Lung (tissue), 12 donors: ENCODE data around the gene PDE4B. TPM values are rescaled to one million over a fixed set of nuclear protein-coding genes. Genes with fewer than 3 reads are reported as not detected.

ENCODE experiments used
- ATAC-seq: fragments of 200-7000 bp; cut with Tn5 transposase; one replicate; pipeline ENCODE4 v1.9.1; 2020; ENCODE audit warnings: moderate number of reproducible peaks; ENCODE audit not compliant: insufficient read depth, low FRiP score
- DNase-seq, 3 donors: peaks; one replicate each; pipeline ENCODE4 v3.0.0-alpha.2; 2013 to 2017
- H3K27ac ChIP-seq, 2 donors: one replicate each; pipeline ENCODE4 v1.5.1; 2013; ENCODE audit warnings: mild to moderate bottlenecking in 2 of 2, moderate library complexity in 2 of 2, control low read depth in 1 of 2, inconsistent platforms in 1 of 2, low read depth in 1 of 2, low read length in 1 of 2
- H3K27me3 ChIP-seq, 3 donors: one replicate each; pipeline ENCODE4 v1.5.1; 2013; ENCODE audit warnings: low read length in 2 of 3; ENCODE audit not compliant: control insufficient read depth in 3 of 3, insufficient read depth in 3 of 3
- H3K36me3 ChIP-seq, 4 donors: one replicate each; pipeline ENCODE4 v1.5.1; 2013; ENCODE audit warnings: low read length in 4 of 4, mild to moderate bottlenecking in 1 of 4, moderate library complexity in 1 of 4; ENCODE audit not compliant: control insufficient read depth in 4 of 4, insufficient read depth in 4 of 4
- H3K4me1 ChIP-seq, 5 donors: one replicate each; pipeline ENCODE4 v1.5.1; 2013; ENCODE audit warnings: low read length in 5 of 5, mild to moderate bottlenecking in 2 of 5, moderate library complexity in 1 of 5; ENCODE audit not compliant: control insufficient read depth in 5 of 5, insufficient read depth in 5 of 5
- H3K4me3 ChIP-seq: one replicate; pipeline ENCODE4 v1.5.1; 2013; ENCODE audit warnings: mild to moderate bottlenecking, control low read depth, moderate library complexity
- H3K9ac ChIP-seq, 2 donors: one replicate each; pipeline ENCODE4 v1.5.1; 2013; ENCODE audit warnings: low read length in 2 of 2, control low read depth in 1 of 2; ENCODE audit not compliant: insufficient read depth in 1 of 2
- H3K9me3 ChIP-seq, 4 donors: one replicate each; pipeline ENCODE4 v1.5.1; 2013; ENCODE audit warnings: low read length in 3 of 4, mild to moderate bottlenecking in 1 of 4, moderate library complexity in 1 of 4; ENCODE audit not compliant: control insufficient read depth in 4 of 4, insufficient read depth in 3 of 4
- CTCF ChIP-seq: IDR thresholded peaks from 2 replicates; pipeline ENCODE4 v1.5.1; 2012; ENCODE audit warnings: mild to moderate bottlenecking; ENCODE audit errors: control extremely low read depth, extremely low read depth
- WGBS, 2 donors: extraction: QIAGEN DNeasy Blood & Tissue Kit; methylation state at CpG; one replicate each; pipeline ENCODE4 v1.1.7; 2013; 5-methylcytosine and 5-hydroxymethylcytosine counted together
- polyA plus RNA-seq, 2 donors: library from polyadenylated mRNA; stranded (reverse); fragments of 200-250 nt; gene quantifications; one replicate each; pipeline ENCODE4 v1.2.1, GENCODE V29; 2013
- total RNA-seq, 2 donors: library from RNA; depleted of rRNA in 1 of 2; stranded (reverse); fragments of >200 nt in 1 of 2; gene quantifications; one replicate each; pipeline ENCODE4 v1.2.1, GENCODE V29; 2014 to 2021
- donor health status: control.
- donor health status: control.
- donor health status: Bipolar disorder and iron deficiency.
- donor health status: healthy.
- donor health status: DM: yes; HTN: yes; CAD: no.

Gene PDE4B
- total and polyA plus RNA-seq, 4 donors: 4.0 to 96.2 (median 20.2) TPM

- no peaks in the 10 kb centered on the region for H3K27me3 ChIP-seq
- ATAC-seq (no peak), DNase-seq (no peak)
- TF ChIP-seq CTCF: no peak
- H3K36me3 ChIP-seq: no peaks in the 10 kb centered on the region
- H3K9me3 ChIP-seq: no peaks in the 10 kb centered on the region
- H3K9ac ChIP-seq: no peak overlapping the region
- H3K4me1 ChIP-seq: peaks cover 0 to 24% (median 0%) of the 10 kb centered on the region in 5 donors
- H3K27ac ChIP-seq: no peak overlapping the region
- H3K4me3 ChIP-seq: no peak overlapping the region
These were observed 468.7 kb downstream of the PDE4B start for GRCh38 chr1:66261364-66261763.

GRCh38 chr1:66262208-66262963, 469.7 kb downstream of the PDE4B start:
- no peak for ATAC-seq
- no peak overlapping the region for H3K4me3 ChIP-seq
- no peak for TF ChIP-seq CTCF
- 90 to 93% methylated on average over 6 of the region's 6 CpGs for WGBS, 2 donors
- no peaks in the 10 kb centered on the region for H3K9me3 ChIP-seq
- no peaks in the 10 kb centered on the region for H3K36me3 ChIP-seq
- H3K9ac ChIP-seq: no peak overlapping the region
- H3K27me3 ChIP-seq: no peaks in the 10 kb centered on the region
- DNase-seq: no peak
- peaks cover 0 to 24% (median under 1%) of the 10 kb centered on the region in 5 donors for H3K4me1 ChIP-seq
- no peak overlapping the region for H3K27ac ChIP-seq

- Histone ChIP-seq H3K9ac (no peak overlapping the region), H3K27ac (peak overlapping the region in 1 of 2 donors; percentile 54), H3K27me3 (no peaks in the 10 kb centered on the region), H3K4me1 (peaks cover under 1 to 26% (median 5%) of the 10 kb centered on the region in 5 donors), H3K36me3 (no peaks in the 10 kb centered on the region), H3K4me3 (no peak overlapping the region), H3K9me3 (no peaks in the 10 kb centered on the region)
- WGBS, 2 donors: 84 to 92% methylated on average over 2 of the region's 2 CpGs
- no peak for ATAC-seq
- DNase-seq: no peak
- no peak for TF ChIP-seq CTCF
These were observed 472.6 kb downstream of the PDE4B start for GRCh38 chr1:66265268-66265667.
